AG09319 (cell line): ENCODE measurements around the gene CAB39L.

Experiments
- DNase-seq: peaks from one replicate; pipeline ENCODE4 v3.0.0-alpha.2; 2010; ENCODE audit warnings: low read depth; ENCODE audit errors: extremely low read depth
- TF ChIP-seq, protein P1 (sequence below): IDR thresholded peaks from 2 replicates; pipeline ENCODE4 v1.5.1; 2011; ENCODE audit warnings: low read depth, mild to moderate bottlenecking, inconsistent platforms, low read length, moderate library complexity

Gene CAB39L

DNA sequence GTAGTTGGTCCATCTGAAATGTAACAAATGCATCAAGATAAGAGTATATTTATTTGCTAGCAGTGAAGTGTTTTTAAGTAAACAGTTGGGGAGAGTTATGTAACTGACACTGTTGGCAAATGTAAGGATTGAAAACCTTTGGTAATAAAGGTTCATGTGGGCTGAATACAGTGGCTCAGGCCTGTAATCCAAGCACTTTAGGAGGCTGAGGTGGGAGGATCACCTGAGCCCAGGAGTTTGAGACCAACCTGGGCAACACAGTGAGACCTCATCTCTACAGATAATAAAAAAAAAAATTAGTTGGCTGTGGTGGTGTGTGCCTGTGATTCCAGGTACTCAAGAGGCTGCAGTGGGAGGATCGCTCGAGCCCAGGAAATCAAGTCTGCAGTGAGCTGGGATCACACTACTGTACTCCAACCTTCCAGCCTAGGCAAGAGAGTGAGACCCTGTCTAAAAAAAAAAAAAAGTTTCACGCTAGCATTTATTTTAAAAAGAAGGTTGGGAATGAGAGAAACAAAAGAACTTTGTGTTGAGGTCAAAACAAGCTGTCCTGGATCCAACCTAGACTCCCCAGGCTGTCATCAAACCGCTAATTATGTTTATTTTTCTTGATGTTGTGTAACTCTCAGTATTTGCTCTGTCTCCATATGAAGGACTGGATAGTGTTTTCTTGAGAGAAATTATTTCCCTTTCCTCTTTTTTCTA, 20.9 kb upstream of the CAB39L start:
- TF ChIP-seq, protein P1, sequence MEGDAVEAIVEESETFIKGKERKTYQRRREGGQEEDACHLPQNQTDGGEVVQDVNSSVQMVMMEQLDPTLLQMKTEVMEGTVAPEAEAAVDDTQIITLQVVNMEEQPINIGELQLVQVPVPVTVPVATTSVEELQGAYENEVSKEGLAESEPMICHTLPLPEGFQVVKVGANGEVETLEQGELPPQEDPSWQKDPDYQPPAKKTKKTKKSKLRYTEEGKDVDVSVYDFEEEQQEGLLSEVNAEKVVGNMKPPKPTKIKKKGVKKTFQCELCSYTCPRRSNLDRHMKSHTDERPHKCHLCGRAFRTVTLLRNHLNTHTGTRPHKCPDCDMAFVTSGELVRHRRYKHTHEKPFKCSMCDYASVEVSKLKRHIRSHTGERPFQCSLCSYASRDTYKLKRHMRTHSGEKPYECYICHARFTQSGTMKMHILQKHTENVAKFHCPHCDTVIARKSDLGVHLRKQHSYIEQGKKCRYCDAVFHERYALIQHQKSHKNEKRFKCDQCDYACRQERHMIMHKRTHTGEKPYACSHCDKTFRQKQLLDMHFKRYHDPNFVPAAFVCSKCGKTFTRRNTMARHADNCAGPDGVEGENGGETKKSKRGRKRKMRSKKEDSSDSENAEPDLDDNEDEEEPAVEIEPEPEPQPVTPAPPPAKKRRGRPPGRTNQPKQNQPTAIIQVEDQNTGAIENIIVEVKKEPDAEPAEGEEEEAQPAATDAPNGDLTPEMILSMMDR, result no peak
- DNase-seq, result peak; percentile 52

DNA sequence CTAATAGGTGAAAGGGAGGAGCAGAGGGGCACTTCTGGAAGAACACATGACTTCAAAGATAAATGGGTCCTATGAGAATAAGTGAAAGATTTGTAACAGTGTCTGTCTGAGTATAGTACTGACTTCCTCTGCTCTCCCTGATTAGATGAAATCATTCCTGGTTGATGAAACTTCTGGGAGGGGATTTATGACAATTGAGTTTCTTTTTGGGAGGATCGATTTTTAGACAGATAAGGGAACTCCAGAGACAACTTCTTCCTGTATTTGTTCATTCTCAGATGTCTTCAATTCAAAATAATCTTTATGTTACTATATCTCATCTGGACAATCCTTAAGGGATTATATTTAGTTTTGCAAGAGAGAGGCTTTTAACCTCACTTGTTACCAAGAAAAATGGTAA, 20.2 kb upstream of the CAB39L start:
- TF ChIP-seq, protein P1, result no peak
- no peak for DNase-seq

DNA sequence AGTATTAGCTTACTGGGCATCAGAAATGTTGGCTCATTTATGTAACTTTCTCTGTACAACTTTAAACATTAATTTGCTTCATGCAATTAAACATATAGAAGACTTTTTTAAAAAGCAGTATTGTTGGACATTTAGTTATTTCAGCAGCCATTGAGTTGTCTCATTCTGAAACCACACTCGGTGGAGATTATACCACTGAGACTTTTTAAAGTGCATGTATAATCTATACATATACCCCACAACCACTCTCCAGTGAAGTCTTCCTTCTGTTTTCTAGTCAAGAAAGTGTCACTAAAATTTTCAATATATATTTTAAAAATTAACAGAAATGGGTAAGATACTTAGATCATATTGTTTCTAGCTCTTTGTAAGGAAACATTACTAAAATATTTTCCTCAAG, 15.7 kb upstream of the CAB39L start:
- DNase-seq, result no peak
- TF ChIP-seq, protein P1, result no peak

DNA sequence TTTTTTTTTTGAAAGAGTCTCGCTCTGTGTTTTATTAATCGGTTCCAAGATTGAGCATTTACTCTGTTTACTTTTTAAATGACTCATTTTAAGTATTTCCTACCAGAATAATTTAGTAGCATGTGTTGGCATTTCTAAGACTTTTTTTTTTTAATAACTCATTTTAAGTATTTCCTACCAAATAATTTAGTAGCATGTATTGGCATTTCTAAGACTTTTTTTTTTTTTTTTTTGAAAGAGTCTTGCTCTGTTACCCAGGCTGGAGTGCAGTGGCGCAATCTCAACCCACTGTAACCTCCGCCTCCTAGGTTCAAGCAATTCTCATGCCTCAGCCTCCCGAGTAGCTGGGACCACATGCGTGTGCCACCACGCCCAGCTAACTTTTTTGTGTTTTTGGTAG, 13.4 kb upstream of the CAB39L start:
- TF ChIP-seq, protein P1, result no peak
- peak; percentile 30 for DNase-seq

DNA sequence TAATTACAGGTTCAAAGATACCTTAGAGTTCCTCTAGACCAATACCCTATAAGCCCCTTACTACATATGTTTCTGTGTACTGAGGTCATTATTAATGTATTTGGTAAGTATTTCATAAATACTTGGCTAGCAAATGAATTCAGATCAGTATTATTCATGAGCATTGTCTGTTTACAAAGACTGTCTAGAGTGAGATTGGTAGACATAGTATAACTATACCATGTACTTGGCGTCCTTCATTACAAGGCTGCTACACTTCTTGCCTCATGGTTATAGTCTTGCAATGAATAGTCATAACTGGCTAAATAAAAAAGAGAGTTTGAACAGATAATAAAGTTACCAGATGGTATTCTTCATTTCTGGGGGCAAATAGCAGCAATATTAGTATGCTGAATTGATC, 12.3 kb upstream of the CAB39L start:
- DNase-seq, result no peak
- TF ChIP-seq, protein P1, result no peak

DNA sequence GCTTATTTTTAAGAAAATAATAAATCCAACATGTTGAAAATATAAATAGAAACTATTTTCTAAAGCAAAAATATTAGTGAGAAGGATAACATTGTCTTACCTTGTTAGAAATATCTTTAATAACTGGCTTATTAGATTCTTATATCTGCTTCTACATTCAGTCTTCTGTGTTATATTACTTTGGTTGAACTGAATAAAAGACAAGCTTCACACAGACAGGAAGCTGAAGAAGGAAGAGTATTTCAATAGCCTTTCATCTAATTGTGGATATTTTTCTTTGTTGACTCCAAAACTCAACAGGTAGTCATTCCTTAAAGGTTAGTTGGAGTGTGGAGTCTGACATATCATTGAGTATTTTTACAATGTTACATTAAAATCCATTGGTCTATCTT, 11.1 kb upstream of the CAB39L start:
- TF ChIP-seq, protein P1, result no peak
- DNase-seq, result no peak

DNA sequence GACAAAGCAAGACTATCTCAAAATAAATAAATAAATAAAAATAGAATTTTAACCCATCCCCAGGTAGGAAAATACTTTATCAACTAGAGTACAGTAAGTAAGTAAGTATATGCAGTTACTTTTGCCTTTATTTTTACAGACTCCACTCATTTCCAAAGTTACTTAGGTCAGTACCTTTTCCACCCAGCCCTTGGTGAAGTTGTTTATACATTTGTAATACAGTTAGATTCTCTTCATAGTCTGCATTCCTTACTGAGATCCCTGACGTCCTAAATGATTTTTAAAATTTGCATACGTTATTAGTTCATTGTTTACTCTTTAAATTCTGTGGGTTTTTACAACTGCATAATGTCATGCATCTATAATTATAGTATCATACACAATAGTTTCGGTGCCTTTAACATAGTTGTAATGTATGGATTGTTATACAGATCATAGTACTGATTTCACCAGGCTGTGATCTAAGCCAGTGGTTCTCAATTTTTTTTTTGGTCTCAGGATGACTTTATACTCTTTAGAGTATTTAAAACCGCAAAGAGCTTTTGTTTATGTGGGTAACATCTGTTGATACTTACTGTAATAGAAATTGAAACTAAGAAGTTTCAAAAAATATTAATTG, 10.6 kb upstream of the CAB39L start:
- TF ChIP-seq, protein P1, result no peak
- DNase-seq, result no peak
